HepG2 (cell line): Measurements from ENCODE around the gene BCAS3. TPM values are rescaled to one million over a fixed set of nuclear protein-coding genes. Genes with fewer than 3 reads are reported as not detected.

ENCODE experiments used
- FOXA1 ChIP-seq, 2 experiments: fragments of 450-650 bp in 1 of 2; sonication (generic) in 1 of 2; formaldehyde crosslinking in 1 of 2; IDR thresholded peaks; 2 replicates each; pipeline versions ENCODE4 v1.4.0 to v1.6.1; 2016 to 2020; ENCODE audit warnings: missing genetic modification reagents in 1 of 2
- FOXM1 ChIP-seq: sonication (generic); formaldehyde crosslinking; IDR thresholded peaks from 2 replicates; pipeline ENCODE4 v1.5.0; 2020; ENCODE audit warnings: missing genetic modification reagents
- HMGA1 ChIP-seq: sonication (generic); formaldehyde crosslinking; conservative IDR thresholded peaks from 2 replicates; pipeline ENCODE4 v1.4.0; 2020; ENCODE audit warnings: missing genetic modification reagents
- HOXA9 ChIP-seq: sonication (generic); formaldehyde crosslinking; IDR thresholded peaks from 2 replicates; pipeline ENCODE4 v1.8.1; 2022; ENCODE audit warnings: missing genetic modification reagents, mild to moderate bottlenecking, moderate library complexity, borderline replicate concordance
- MLLT10 ChIP-seq: sonication (generic); formaldehyde crosslinking; IDR thresholded peaks from 2 replicates; pipeline ENCODE4 v1.4.0; 2020; ENCODE audit warnings: missing genetic modification reagents
- MZF1 ChIP-seq: sonication (generic); formaldehyde crosslinking; IDR thresholded peaks from 2 replicates; pipeline ENCODE4 v1.8.1; 2023; ENCODE audit warnings: mild to moderate bottlenecking, missing genetic modification reagents, borderline replicate concordance
- RBM39 ChIP-seq: fragments of 200-400 bp; formaldehyde crosslinking; IDR thresholded peaks from one replicate; pipeline ENCODE4 v1.6.1; 2018; ENCODE audit warnings: antibody characterized with exemption, mild to moderate bottlenecking, low read depth, low read length; ENCODE audit not compliant: poor library complexity, severe bottlenecking
- SIX1 ChIP-seq: sonication (generic); formaldehyde crosslinking; IDR thresholded peaks from 2 replicates; pipeline ENCODE4 v1.4.0; 2020; ENCODE audit warnings: missing genetic modification reagents, borderline replicate concordance
- SRY ChIP-seq: sonication (generic); formaldehyde crosslinking; IDR thresholded peaks from 2 replicates; pipeline ENCODE4 v1.8.0; 2022; ENCODE audit warnings: mild to moderate bottlenecking, missing genetic modification reagents
- TCF7L2 ChIP-seq: IDR thresholded peaks from 2 replicates; pipeline ENCODE4 v1.6.1; 2011; ENCODE audit warnings: mild to moderate bottlenecking, low read depth, low read length, moderate library complexity
- TMF1 ChIP-seq: sonication (generic); formaldehyde crosslinking; IDR thresholded peaks from 2 replicates; pipeline ENCODE4 v1.8.1; 2022; ENCODE audit warnings: low read depth, missing genetic modification reagents
- ZBTB1 ChIP-seq: sonication (generic); formaldehyde crosslinking; IDR thresholded peaks from 2 replicates; pipeline ENCODE4 v1.4.0; 2020; ENCODE audit warnings: missing genetic modification reagents, borderline replicate concordance
- ZFP90 ChIP-seq: sonication (generic); formaldehyde crosslinking; IDR thresholded peaks from 2 replicates; pipeline ENCODE4 v1.8.0; 2022; ENCODE audit warnings: missing genetic modification reagents, mild to moderate bottlenecking, inconsistent platforms, borderline replicate concordance
- ZNF234 ChIP-seq: sonication (generic); formaldehyde crosslinking; conservative IDR thresholded peaks from 2 replicates; pipeline ENCODE4 v1.5.1; 2020; ENCODE audit warnings: mild to moderate bottlenecking, missing genetic modification reagents
- ZNF530 ChIP-seq: sonication (generic); formaldehyde crosslinking; IDR thresholded peaks from 2 replicates; pipeline ENCODE4 v1.5.0; 2020; ENCODE audit warnings: low read depth, mild to moderate bottlenecking, missing genetic modification reagents
- ZNF572 ChIP-seq: sonication (generic); formaldehyde crosslinking; IDR thresholded peaks from 2 replicates; pipeline ENCODE4 v1.5.1; 2020; ENCODE audit warnings: mild to moderate bottlenecking, missing genetic modification reagents
- ZNF7 ChIP-seq: IDR thresholded peaks from 2 replicates; pipeline ENCODE4 v1.6.1; 2016; ENCODE audit warnings: missing biosample characterization, missing genetic modification reagents
- ZNF720 ChIP-seq: sonication (generic); formaldehyde crosslinking; IDR thresholded peaks from 2 replicates; pipeline ENCODE4 v1.4.0; 2020; ENCODE audit warnings: missing genetic modification reagents
- polyA plus RNA-seq, 8 experiments: library from polyadenylated mRNA; depleted of rRNA in 3 of 8; stranded (reverse) in 7 of 8; unstranded in 1 of 8; fragments of >200 nt; fragmentation: Illumina TruSeq in 4 of 8; extraction: Trizol in 4 of 8; gene quantifications; 2 replicates each; pipeline versions ENCODE4 v1.2.1 to v1.2.3, GENCODE V29; 2011 to 2016; ENCODE audit warnings: low read depth in 4 of 8, missing spikeins in 1 of 8, mixed read lengths in 1 of 8; ENCODE audit not compliant: insufficient read depth in 1 of 8
- total RNA-seq, 5 experiments: library from RNA; depleted of rRNA; stranded (reverse); fragments of >200 nt; fragmentation: Illumina TruSeq; extraction: Trizol; gene quantifications; 2 replicates each; pipeline ENCODE4 v1.2.3, GENCODE V29; 2016; ENCODE audit warnings: low read depth in 1 of 5
- TF ChIP-seq, protein P1 (sequence below): sonication (generic); formaldehyde crosslinking; IDR thresholded peaks from 2 replicates; pipeline ENCODE4 v1.4.0; 2020; ENCODE audit warnings: missing genetic modification reagents
- TF ChIP-seq, protein P2 (sequence below): sonication (generic); formaldehyde crosslinking; IDR thresholded peaks from 2 replicates; pipeline ENCODE4 v1.5.1; 2020; ENCODE audit warnings: missing genetic modification reagents, mild to moderate bottlenecking, borderline replicate concordance
- TF ChIP-seq, protein P3 (sequence below): sonication (generic); formaldehyde crosslinking; IDR thresholded peaks from 2 replicates; pipeline ENCODE4 v1.9.0; 2021; ENCODE audit warnings: missing genetic modification reagents, mild to moderate bottlenecking, borderline replicate concordance
- TF ChIP-seq, protein P4 (sequence below), 2 experiments: sonication (generic) in 1 of 2; formaldehyde crosslinking in 1 of 2; IDR thresholded peaks; 2 replicates each; pipeline versions ENCODE4 v1.4.0 to v1.6.1; 2018 to 2020; ENCODE audit warnings: missing genetic modification reagents in 2 of 2, borderline replicate concordance in 1 of 2, low read depth in 1 of 2, mild to moderate bottlenecking in 1 of 2, missing biosample characterization in 1 of 2

BCAS3 gene
- total and polyA plus RNA-seq, 2 of the 13 experiments (the other 11 are each of a cell fraction or from before 2014, with no cell fraction given): 10.7 to 11.2 TPM

DNA sequence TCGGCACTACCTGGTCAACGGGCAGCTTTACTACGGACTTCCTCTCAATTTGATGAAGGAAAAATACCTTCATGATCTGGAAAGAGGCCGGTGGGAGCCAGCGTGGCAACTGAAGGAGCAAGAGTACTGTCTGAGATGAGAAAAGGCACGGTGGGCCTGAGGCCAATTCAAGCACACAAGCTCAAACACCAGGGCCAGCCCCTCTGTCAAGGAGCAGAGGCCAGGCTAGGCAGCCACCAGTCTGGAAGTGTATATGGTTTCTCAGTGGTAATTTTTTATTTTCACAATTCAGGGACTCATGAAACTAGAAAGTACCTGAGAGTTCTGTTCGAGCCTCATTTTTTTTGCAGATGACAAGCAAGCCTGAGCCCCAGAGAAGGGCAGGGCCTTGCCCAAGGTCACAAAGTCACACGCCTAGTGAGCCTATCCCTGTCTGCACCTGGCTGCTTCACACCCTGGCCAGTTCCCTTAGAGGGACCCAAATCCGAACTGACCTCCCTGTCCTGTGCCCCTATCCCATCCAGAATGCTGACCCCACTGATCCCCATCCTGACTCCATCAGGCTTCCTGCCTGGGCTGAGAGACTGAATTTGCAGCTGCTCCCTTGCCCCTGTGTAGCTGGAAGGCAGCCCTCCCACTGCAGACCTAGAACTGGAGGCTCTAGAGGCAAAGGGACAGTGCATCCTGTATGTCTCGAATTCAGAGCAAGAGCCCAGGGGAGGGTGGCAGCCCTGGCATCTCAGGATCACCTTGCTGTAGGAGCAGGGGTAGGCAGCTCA is 717.2 kb downstream of the BCAS3 start (continued):
- TF ChIP-seq RBM39: no peak
- TF ChIP-seq ZNF530 (CRISPR knock-in tag): no peak
- TF ChIP-seq, protein P1, sequence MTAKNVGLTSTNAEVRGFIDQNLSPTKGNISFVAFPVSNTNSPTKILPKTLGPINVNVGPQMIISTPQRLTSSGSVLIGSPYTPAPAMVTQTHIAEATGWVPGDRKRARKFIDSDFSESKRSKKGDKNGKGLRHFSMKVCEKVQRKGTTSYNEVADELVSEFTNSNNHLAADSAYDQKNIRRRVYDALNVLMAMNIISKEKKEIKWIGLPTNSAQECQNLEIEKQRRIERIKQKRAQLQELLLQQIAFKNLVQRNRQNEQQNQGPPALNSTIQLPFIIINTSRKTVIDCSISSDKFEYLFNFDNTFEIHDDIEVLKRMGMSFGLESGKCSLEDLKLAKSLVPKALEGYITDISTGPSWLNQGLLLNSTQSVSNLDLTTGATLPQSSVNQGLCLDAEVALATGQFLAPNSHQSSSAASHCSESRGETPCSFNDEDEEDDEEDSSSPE (CRISPR knock-in tag): no peak
- no peak for TF ChIP-seq ZNF7
- TF ChIP-seq SIX1 (CRISPR knock-in tag): no peak
- TF ChIP-seq ZNF720 (CRISPR knock-in tag): no peak
- TF ChIP-seq TCF7L2: no peak
- no peak for TF ChIP-seq TMF1 (CRISPR knock-in tag)
- TF ChIP-seq FOXA1 (IDR thresholded peaks at IDR 0.05): no peak
- 0 out of 2 replicates have a peak, but pooled peaks have one; percentile 7 for TF ChIP-seq FOXA1 (CRISPR knock-in tag; IDR thresholded peaks at IDR 0.05)
- TF ChIP-seq, protein P2, sequence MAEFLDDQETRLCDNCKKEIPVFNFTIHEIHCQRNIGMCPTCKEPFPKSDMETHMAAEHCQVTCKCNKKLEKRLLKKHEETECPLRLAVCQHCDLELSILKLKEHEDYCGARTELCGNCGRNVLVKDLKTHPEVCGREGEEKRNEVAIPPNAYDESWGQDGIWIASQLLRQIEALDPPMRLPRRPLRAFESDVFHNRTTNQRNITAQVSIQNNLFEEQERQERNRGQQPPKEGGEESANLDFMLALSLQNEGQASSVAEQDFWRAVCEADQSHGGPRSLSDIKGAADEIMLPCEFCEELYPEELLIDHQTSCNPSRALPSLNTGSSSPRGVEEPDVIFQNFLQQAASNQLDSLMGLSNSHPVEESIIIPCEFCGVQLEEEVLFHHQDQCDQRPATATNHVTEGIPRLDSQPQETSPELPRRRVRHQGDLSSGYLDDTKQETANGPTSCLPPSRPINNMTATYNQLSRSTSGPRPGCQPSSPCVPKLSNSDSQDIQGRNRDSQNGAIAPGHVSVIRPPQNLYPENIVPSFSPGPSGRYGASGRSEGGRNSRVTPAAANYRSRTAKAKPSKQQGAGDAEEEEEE (CRISPR knock-in tag): 0 out of 2 replicates have a peak, but pooled peaks have one; percentile 2
- no peak for TF ChIP-seq HMGA1 (CRISPR knock-in tag)
- no peak for TF ChIP-seq MZF1 (CRISPR knock-in tag)
- TF ChIP-seq ZFP90: peak; percentile 11; the same call in 1 of the 2 replicates
- TF ChIP-seq FOXM1 (CRISPR knock-in tag): peak; percentile 97; the same call in 1 of the 2 replicates
- no peak for TF ChIP-seq MLLT10 (CRISPR knock-in tag)
- TF ChIP-seq ZBTB1 (CRISPR knock-in tag): no peak
- no peak for TF ChIP-seq ZNF572 (CRISPR knock-in tag)
- TF ChIP-seq, protein P3, sequence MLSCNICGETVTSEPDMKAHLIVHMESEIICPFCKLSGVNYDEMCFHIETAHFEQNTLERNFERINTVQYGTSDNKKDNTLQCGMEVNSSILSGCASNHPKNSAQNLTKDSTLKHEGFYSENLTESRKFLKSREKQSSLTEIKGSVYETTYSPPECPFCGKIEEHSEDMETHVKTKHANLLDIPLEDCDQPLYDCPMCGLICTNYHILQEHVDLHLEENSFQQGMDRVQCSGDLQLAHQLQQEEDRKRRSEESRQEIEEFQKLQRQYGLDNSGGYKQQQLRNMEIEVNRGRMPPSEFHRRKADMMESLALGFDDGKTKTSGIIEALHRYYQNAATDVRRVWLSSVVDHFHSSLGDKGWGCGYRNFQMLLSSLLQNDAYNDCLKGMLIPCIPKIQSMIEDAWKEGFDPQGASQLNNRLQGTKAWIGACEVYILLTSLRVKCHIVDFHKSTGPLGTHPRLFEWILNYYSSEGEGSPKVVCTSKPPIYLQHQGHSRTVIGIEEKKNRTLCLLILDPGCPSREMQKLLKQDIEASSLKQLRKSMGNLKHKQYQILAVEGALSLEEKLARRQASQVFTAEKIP: no peak
- no peak for TF ChIP-seq HOXA9 (CRISPR knock-in tag)
- TF ChIP-seq, protein P4, sequence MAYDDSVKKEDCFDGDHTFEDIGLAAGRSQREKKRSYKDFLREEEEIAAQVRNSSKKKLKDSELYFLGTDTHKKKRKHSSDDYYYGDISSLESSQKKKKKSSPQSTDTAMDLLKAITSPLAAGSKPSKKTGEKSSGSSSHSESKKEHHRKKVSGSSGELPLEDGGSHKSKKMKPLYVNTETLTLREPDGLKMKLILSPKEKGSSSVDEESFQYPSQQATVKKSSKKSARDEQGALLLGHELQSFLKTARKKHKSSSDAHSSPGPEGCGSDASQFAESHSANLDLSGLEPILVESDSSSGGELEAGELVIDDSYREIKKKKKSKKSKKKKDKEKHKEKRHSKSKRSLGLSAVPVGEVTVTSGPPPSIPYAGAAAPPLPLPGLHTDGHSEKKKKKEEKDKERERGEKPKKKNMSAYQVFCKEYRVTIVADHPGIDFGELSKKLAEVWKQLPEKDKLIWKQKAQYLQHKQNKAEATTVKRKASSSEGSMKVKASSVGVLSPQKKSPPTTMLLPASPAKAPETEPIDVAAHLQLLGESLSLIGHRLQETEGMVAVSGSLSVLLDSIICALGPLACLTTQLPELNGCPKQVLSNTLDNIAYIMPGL (CRISPR knock-in tag; IDR thresholded peaks at IDR 0.05; ENCODE audit: borderline replicate concordance in 1 of 2, low read depth in 1 of 2): no peak
- no peak for TF ChIP-seq ZNF234 (CRISPR knock-in tag)
- TF ChIP-seq SRY (CRISPR knock-in tag): peak; percentile 30; the same call in 1 of the 2 replicates
